ENCODE results near the gene TPRN.
"Not testable (repeated sequence)": the region's sequence is repeated elsewhere in the genome, so short reads cannot be mapped to it uniquely, and the experiment has no call there.

The TPRN gene

GRCh38 chr9:137200311-137201204 lies at the start of gene TPRN:
Gene TPRN (minus strand): TSS chr9:137200741. CDS start chr9:137200711, 30 bp downstream.
- peak; percentile 99 for DNase-seq (ENCODE audit: low read depth, low spot score)

GRCh38 chr9:137247916-137248175 lies 47.3 kb upstream of the TPRN start:
- no peak for DNase-seq (ENCODE audit: low read depth, low spot score)

GRCh38 chr9:137247135-137247915 lies 46.8 kb upstream of the TPRN start:
- no peak for DNase-seq (ENCODE audit: low read depth, low spot score)

GRCh38 chr9:137245450-137246421 lies 45.2 kb upstream of the TPRN start:
- no peak for DNase-seq (ENCODE audit: low read depth, low spot score)

GRCh38 chr9:137244486-137245449 lies 44.2 kb upstream of the TPRN start:
- no peak for DNase-seq (ENCODE audit: low read depth, low spot score)

GRCh38 chr9:137243626-137244485 lies 43.3 kb upstream of the TPRN start:
- DNase-seq (ENCODE audit: low read depth, low spot score) = no peak

GRCh38 chr9:137243266-137243625 lies 42.7 kb upstream of the TPRN start:
- not testable (repeated sequence) for DNase-seq (ENCODE audit: low read depth, low spot score)

GRCh38 chr9:137242269-137243203 lies 42.0 kb upstream of the TPRN start:
- no peak for DNase-seq (ENCODE audit: low read depth, low spot score)

GRCh38 chr9:137241490-137242268 lies 41.1 kb upstream of the TPRN start:
- DNase-seq (ENCODE audit: low read depth, low spot score) = peak; percentile 42

GRCh38 chr9:137240841-137241489 lies 40.4 kb upstream of the TPRN start, which contains the start of gene TUBB4B:
Gene TUBB4B (plus strand): TSS chr9:137241287. CDS start chr9:137241361, 74 bp downstream.
- DNase-seq (ENCODE audit: low read depth, low spot score) = peak; percentile 90

GRCh38 chr9:137240318-137240840 lies 39.8 kb upstream of the TPRN start:
- DNase-seq (ENCODE audit: low read depth, low spot score) = peak; percentile 46

- not testable (repeated sequence) for DNase-seq (ENCODE audit: low read depth, low spot score)
Measured at GRCh38 chr9:137239541-137240200, 39.1 kb upstream of the TPRN start.

- no peak for DNase-seq (ENCODE audit: low read depth, low spot score)
Measured at GRCh38 chr9:137237759-137238726, 37.5 kb upstream of the TPRN start.

GRCh38 chr9:137236936-137237421 lies 36.4 kb upstream of the TPRN start:
- DNase-seq (ENCODE audit: low read depth, low spot score) = no peak

Measured in activated naive CD8-positive, alpha-beta T cell treated with anti-CD3 and anti-CD28 coated beads, Interleukin-2, amount 50 U/mL, for 16 hours (primary cell).